NB4 (cell line): Measurements from ENCODE around the gene RETSAT.

Experiments used
- POLR2A ChIP-seq: IDR thresholded peaks from 2 replicates; pipeline ENCODE4 v1.6.1; 2011; ENCODE audit warnings: mild to moderate bottlenecking; ENCODE audit not compliant: insufficient read length; ENCODE audit errors: extremely low read depth
- TF ChIP-seq, protein P1 (sequence below): IDR thresholded peaks from one replicate; pipeline ENCODE4 v1.5.1; 2012; ENCODE audit warnings: low read depth, low read length

DNA sequence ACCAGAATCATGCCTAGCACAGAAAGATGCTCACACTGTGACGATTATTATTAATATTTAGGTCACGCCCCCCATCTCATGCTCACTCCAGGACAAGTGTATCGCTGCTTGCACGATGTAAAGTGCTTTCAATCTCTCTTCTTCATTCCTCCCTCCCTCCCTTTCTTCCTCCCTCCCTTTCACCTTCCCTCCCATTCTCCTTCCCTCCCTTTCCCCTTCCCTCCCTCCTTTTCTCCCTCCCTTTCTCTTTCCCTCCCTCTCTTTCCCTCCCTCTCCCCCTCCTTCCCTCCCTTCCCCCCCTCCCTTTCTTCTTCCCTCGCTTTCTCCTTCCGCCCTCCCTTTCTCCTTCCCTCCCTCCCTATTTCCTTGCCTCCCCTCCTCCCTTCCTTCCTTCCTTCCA lies 46.1 kb downstream of the RETSAT start:
- TF ChIP-seq, protein P1, sequence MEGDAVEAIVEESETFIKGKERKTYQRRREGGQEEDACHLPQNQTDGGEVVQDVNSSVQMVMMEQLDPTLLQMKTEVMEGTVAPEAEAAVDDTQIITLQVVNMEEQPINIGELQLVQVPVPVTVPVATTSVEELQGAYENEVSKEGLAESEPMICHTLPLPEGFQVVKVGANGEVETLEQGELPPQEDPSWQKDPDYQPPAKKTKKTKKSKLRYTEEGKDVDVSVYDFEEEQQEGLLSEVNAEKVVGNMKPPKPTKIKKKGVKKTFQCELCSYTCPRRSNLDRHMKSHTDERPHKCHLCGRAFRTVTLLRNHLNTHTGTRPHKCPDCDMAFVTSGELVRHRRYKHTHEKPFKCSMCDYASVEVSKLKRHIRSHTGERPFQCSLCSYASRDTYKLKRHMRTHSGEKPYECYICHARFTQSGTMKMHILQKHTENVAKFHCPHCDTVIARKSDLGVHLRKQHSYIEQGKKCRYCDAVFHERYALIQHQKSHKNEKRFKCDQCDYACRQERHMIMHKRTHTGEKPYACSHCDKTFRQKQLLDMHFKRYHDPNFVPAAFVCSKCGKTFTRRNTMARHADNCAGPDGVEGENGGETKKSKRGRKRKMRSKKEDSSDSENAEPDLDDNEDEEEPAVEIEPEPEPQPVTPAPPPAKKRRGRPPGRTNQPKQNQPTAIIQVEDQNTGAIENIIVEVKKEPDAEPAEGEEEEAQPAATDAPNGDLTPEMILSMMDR = no peak
- no peak for TF ChIP-seq POLR2A
